BJ (cell line): ENCODE measurements around the gene KIAA1958. TPM values are rescaled to one million over a fixed set of nuclear protein-coding genes. Genes with fewer than 3 reads are reported as not detected.
A peak's percentile ranks its signal among the peaks of the same experiment; 100 is the strongest.
"Not testable (repeated sequence)": the region's sequence is repeated elsewhere in the genome, so short reads cannot be mapped to it uniquely, and the experiment has no call there.

ENCODE experiments used
- CTCF ChIA-PET: fragments of 350-600 bp; formaldehyde crosslinking; extraction: SDS; loops from one replicate; lab custom pipeline; 2021; ENCODE audit warnings: antibody characterized with exemption, inconsistent platforms; lab: Yijun Ruan, JAX
- POLR2A ChIA-PET: fragments of 300-600 bp; sonication (Branson Sonifier 250); formaldehyde crosslinking; extraction: SDS; loops from one replicate; lab custom pipeline; 2021; ENCODE audit warnings: antibody characterized with exemption; lab: Charles Lee
- DNase-seq: peaks from one replicate; pipeline ENCODE4 v3.0.0-alpha.2; 2011; ENCODE audit warnings: low read depth
- H3K27me3 ChIP-seq: 2 replicates; pipeline ENCODE4 v1.6.0; 2011; ENCODE audit warnings: low read length; ENCODE audit not compliant: control insufficient read depth, insufficient read depth
- H3K36me3 ChIP-seq: 2 replicates; pipeline ENCODE4 v1.5.1; 2011; ENCODE audit warnings: low read length; ENCODE audit not compliant: control insufficient read depth, insufficient read depth
- H3K4me3 ChIP-seq: 2 replicates; pipeline ENCODE4 v1.5.1; 2011; ENCODE audit warnings: low read depth, mild to moderate bottlenecking, control low read depth, low read length
- polyA plus RNA-seq: library from polyadenylated mRNA; depleted of rRNA; stranded (reverse); fragments of >200 nt; gene quantifications from 2 replicates; pipeline ENCODE4 v1.2.3, GENCODE V29; 2011
- TF ChIP-seq, protein P1 (sequence below): IDR thresholded peaks from 2 replicates; pipeline ENCODE4 v1.5.1; 2011; ENCODE audit warnings: low read depth, mild to moderate bottlenecking, control low read depth, inconsistent platforms, low read length, moderate library complexity; ENCODE audit not compliant: insufficient read depth

The KIAA1958 gene
- polyA plus RNA-seq, 1 experiment: 2.2 TPM

GRCh38 chr9:112665347-112665746 lies 178.7 kb downstream of the KIAA1958 start:
- TF ChIP-seq, protein P1, sequence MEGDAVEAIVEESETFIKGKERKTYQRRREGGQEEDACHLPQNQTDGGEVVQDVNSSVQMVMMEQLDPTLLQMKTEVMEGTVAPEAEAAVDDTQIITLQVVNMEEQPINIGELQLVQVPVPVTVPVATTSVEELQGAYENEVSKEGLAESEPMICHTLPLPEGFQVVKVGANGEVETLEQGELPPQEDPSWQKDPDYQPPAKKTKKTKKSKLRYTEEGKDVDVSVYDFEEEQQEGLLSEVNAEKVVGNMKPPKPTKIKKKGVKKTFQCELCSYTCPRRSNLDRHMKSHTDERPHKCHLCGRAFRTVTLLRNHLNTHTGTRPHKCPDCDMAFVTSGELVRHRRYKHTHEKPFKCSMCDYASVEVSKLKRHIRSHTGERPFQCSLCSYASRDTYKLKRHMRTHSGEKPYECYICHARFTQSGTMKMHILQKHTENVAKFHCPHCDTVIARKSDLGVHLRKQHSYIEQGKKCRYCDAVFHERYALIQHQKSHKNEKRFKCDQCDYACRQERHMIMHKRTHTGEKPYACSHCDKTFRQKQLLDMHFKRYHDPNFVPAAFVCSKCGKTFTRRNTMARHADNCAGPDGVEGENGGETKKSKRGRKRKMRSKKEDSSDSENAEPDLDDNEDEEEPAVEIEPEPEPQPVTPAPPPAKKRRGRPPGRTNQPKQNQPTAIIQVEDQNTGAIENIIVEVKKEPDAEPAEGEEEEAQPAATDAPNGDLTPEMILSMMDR: peak; percentile 37; the same call in 1 of the 2 replicates
- no peak for DNase-seq
- no peak overlapping the region for H3K4me3 ChIP-seq
- H3K27me3 ChIP-seq: no peaks in the 10 kb centered on the region
- CTCF ChIA-PET: interaction anchor here (0.7 to 1.3 kb wide), 4 partner anchors 21 to 281 kb away, joined by 3 to 4 read pairs (median 3); no protein-coding TSS in a partner anchor
- POLR2A ChIA-PET: no interaction called here
- no peaks in the 10 kb centered on the region for H3K36me3 ChIP-seq

- no peak overlapping the region for H3K4me3 ChIP-seq
- TF ChIP-seq, protein P1: no peak
- H3K36me3 ChIP-seq: no peaks in the 10 kb centered on the region
- no peak for DNase-seq
- no peaks in the 10 kb centered on the region for H3K27me3 ChIP-seq
- ChIA-PET POLR2A (no interaction called here), CTCF (no interaction called here)
Measured at GRCh38 chr9:112669326-112669725, 182.7 kb downstream of the KIAA1958 start.

- ChIA-PET POLR2A (no interaction called here), CTCF (no interaction called here)
- TF ChIP-seq, protein P1: no peak
- H3K27me3 ChIP-seq: 0 out of 2 replicates have a peak, but pooled peaks cover 2% of the 10 kb centered on the region
- H3K36me3 ChIP-seq: no peaks in the 10 kb centered on the region
- H3K4me3 ChIP-seq: no peak overlapping the region
- no peak for DNase-seq
Measured at GRCh38 chr9:112670991-112671625, 184.5 kb downstream of the KIAA1958 start.

DNA sequence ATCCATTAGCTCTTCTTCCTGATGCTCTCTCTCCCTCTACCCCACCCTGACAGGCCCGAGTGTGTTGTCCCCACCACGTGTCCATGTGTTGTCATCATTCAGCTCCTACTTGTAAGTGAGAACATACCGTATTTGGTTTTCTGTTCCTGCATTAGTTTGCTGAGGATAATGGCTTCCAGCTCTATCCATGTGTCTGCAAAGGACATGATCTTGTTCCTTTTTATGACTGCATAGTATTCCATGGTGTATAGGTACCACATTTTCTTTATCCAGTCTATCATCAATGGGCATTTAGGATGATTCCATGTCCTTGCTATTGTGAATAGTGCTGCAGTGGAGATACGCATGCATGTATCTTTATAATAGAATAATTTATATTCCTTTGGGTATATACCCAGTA lies 186.6 kb downstream of the KIAA1958 start:
- H3K36me3 ChIP-seq, POLR2A ChIA-PET, CTCF ChIA-PET, DNase-seq, H3K27me3 ChIP-seq, H3K4me3 ChIP-seq: not testable (repeated sequence)

- H3K36me3 ChIP-seq: no peaks in the 10 kb centered on the region
- POLR2A ChIA-PET: no interaction called here
- TF ChIP-seq, protein P1: no peak
- 0 out of 2 replicates have a peak, but pooled peaks cover 2% of the 10 kb centered on the region for H3K27me3 ChIP-seq
- CTCF ChIA-PET: no interaction called here
- H3K4me3 ChIP-seq: no peak overlapping the region
- no peak for DNase-seq
Measured at GRCh38 chr9:112677040-112677439, 190.4 kb downstream of the KIAA1958 start.
